Measurements from ENCODE around the gene FNDC3B. TPM values are rescaled to one million over a fixed set of nuclear protein-coding genes. Genes with fewer than 3 reads are reported as not detected.

Gene FNDC3B
- total RNA-seq, 1 donor from 2014 or later = 68.5 TPM

DNA sequence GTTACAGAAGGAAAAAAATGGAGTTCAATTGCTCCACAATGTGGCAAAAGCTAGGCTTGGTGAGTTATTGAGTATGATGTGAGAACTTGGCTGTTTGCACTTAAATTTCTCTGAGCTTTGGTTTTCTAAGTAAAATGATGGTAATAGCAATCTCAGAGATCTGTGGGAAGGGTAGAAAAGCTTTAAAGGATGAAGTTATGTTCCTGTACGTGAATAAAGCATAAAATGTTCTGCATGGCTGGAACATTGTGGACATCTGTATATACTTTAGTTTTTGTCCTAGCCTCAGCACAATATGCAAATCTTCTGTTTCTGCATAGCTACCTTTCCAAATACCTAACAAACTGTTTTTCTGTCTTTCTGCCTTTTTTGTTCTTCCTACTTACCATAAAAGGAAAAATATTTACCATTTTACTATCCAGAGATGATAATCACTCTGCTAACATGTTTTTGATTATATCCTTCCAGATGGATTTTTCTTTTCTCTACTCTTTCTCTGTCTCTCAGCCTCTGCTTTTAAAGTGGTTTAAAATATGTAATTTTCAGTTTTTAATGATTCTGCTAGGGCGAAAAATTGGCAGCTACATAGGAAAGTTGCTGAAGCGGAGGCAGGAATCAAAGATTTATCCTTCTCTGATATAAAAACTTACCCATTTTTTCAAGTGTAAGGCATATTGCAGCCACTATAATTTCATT, 188.1 kb downstream of the FNDC3B start:
- no peak overlapping the region for H3K4me3 ChIP-seq
- no peak overlapping the region for H3K27ac ChIP-seq
- peaks cover 19% of the 10 kb centered on the region for H3K4me1 ChIP-seq
- intact Hi-C loops (cut with DNase I) = no loop called here
- TF ChIP-seq POLR2A (IDR thresholded peaks at IDR 0.05) (no peak), POLR2AphosphoS5 (IDR thresholded peaks at IDR 0.05; ENCODE audit: insufficient read depth in 1 of 2, low read depth in 1 of 2) (no peak)
- TF ChIP-seq, protein P1, sequence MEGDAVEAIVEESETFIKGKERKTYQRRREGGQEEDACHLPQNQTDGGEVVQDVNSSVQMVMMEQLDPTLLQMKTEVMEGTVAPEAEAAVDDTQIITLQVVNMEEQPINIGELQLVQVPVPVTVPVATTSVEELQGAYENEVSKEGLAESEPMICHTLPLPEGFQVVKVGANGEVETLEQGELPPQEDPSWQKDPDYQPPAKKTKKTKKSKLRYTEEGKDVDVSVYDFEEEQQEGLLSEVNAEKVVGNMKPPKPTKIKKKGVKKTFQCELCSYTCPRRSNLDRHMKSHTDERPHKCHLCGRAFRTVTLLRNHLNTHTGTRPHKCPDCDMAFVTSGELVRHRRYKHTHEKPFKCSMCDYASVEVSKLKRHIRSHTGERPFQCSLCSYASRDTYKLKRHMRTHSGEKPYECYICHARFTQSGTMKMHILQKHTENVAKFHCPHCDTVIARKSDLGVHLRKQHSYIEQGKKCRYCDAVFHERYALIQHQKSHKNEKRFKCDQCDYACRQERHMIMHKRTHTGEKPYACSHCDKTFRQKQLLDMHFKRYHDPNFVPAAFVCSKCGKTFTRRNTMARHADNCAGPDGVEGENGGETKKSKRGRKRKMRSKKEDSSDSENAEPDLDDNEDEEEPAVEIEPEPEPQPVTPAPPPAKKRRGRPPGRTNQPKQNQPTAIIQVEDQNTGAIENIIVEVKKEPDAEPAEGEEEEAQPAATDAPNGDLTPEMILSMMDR (IDR thresholded peaks at IDR 0.05) = no peak
- no peaks in the 10 kb centered on the region for H3K27me3 ChIP-seq
- H3K36me3 ChIP-seq = no peaks in the 10 kb centered on the region
- H3K9me3 ChIP-seq = no peaks in the 10 kb centered on the region
- no peak for DNase-seq (ENCODE audit: extremely low spot score in 2 of 2)

GRCh38 chr3:172228036-172228415, 188.6 kb downstream of the FNDC3B start:
- no peak for DNase-seq (ENCODE audit: extremely low spot score in 2 of 2)
- no peak overlapping the region for H3K4me3 ChIP-seq
- peaks cover 15% of the 10 kb centered on the region for H3K4me1 ChIP-seq
- no peaks in the 10 kb centered on the region for H3K36me3 ChIP-seq
- H3K9me3 ChIP-seq = no peaks in the 10 kb centered on the region
- H3K27ac ChIP-seq = no peak overlapping the region
- no peaks in the 10 kb centered on the region for H3K27me3 ChIP-seq
- intact Hi-C loops (cut with DNase I) = no loop called here
- TF ChIP-seq POLR2AphosphoS5 (IDR thresholded peaks at IDR 0.05; ENCODE audit: insufficient read depth in 1 of 2, low read depth in 1 of 2) (no peak), POLR2A (IDR thresholded peaks at IDR 0.05) (no peak)
- TF ChIP-seq, protein P1 (IDR thresholded peaks at IDR 0.05) = no peak

GRCh38 chr3:172229462-172229861, 190.1 kb downstream of the FNDC3B start:
- no peak for TF ChIP-seq POLR2AphosphoS5 (IDR thresholded peaks at IDR 0.05; ENCODE audit: insufficient read depth in 1 of 2, low read depth in 1 of 2)
- TF ChIP-seq, protein P1 (IDR thresholded peaks at IDR 0.05) = no peak
- no peak for TF ChIP-seq POLR2A (IDR thresholded peaks at IDR 0.05)
- intact Hi-C loops (cut with DNase I) = no loop called here
- no peaks in the 10 kb centered on the region for H3K9me3 ChIP-seq

DNA sequence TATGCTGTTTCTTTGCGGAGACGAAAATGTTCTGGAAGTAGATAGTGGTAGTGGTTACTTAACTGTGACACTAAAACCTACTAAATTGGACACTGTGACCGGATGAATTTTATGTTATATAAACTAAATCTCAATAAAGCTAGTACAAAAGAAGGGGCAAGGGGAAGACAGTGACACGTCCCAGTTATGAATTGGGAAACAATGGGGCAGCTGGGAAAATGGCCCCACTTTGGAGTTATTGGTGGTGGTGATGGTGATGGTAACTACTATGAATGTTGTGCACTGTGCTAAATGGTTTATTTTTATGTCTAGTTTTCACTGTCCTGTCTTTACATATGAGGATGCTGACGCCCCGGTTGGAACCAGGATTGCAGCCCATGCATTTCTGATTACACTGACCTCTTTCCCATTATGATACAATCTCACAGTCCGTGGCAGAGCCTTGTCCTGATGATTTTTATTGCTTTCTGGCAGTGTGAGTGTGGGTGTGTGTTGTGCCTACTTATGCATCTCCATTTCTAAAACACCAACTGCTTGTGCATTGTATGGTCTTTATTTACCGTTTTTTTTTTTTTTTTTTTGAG, 192.0 kb downstream of the FNDC3B start:
- H3K4me1 ChIP-seq = peaks cover 8% of the 10 kb centered on the region
- no peaks in the 10 kb centered on the region for H3K36me3 ChIP-seq
- H3K4me3 ChIP-seq = no peak overlapping the region
- intact Hi-C loops (cut with DNase I) = no loop called here
- no peak overlapping the region for H3K27ac ChIP-seq
- TF ChIP-seq, protein P1 (IDR thresholded peaks at IDR 0.05) = no peak
- TF ChIP-seq POLR2A (IDR thresholded peaks at IDR 0.05) = no peak
- no peak for TF ChIP-seq POLR2AphosphoS5 (IDR thresholded peaks at IDR 0.05; ENCODE audit: insufficient read depth in 1 of 2, low read depth in 1 of 2)
- no peak for DNase-seq (ENCODE audit: extremely low spot score in 2 of 2)
- no peaks in the 10 kb centered on the region for H3K9me3 ChIP-seq
- H3K27me3 ChIP-seq = no peaks in the 10 kb centered on the region

More at GRCh38 chr3:172229462-172229861, 190.1 kb downstream of the FNDC3B start:
- H3K4me3 ChIP-seq = no peak overlapping the region
- H3K27ac ChIP-seq = no peak overlapping the region
- H3K4me1 ChIP-seq = peaks cover 8% of the 10 kb centered on the region
- H3K27me3 ChIP-seq = no peaks in the 10 kb centered on the region
- no peaks in the 10 kb centered on the region for H3K36me3 ChIP-seq
- DNase-seq (ENCODE audit: extremely low spot score in 2 of 2) = no peak

DNA sequence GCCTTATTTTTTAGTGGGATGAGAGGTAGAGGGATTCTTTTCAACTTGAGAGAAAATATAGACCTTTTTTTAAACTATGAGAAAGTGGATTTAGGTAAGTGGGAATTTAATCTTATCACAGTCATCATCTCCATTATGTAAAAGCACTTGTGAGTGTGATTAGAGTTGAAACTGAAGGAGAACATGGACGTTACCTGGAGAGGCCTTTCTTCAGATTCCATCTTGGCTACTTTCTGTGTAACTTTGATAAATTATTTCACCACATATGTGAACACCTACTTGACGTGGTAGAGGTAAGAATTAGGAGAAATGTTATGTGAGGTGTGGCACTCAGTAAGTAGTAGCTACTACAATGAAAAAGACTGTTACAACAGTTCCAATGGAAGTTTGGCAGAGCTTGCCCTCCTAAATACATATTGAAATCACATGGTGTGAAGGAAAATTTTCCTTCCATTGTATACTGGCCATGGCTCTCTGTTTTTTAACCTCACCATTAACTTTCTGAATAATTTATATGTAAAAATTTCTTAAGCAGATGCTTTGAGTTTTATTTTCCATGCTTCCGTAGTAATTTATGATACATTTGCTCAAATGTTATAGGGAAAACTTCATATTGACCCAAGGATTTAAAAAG, 193.3 kb downstream of the FNDC3B start:
- intact Hi-C loops (cut with DNase I) = no loop called here
- no peak for DNase-seq (ENCODE audit: extremely low spot score in 2 of 2)
- no peaks in the 10 kb centered on the region for H3K27me3 ChIP-seq
- H3K27ac ChIP-seq = no peak overlapping the region
- TF ChIP-seq POLR2AphosphoS5 (IDR thresholded peaks at IDR 0.05; ENCODE audit: insufficient read depth in 1 of 2, low read depth in 1 of 2) (no peak), POLR2A (IDR thresholded peaks at IDR 0.05) (no peak)
- TF ChIP-seq, protein P1 (IDR thresholded peaks at IDR 0.05) = no peak
- H3K4me3 ChIP-seq = no peak overlapping the region
- H3K9me3 ChIP-seq = no peaks in the 10 kb centered on the region
- no peaks in the 10 kb centered on the region for H3K36me3 ChIP-seq
- H3K4me1 ChIP-seq = peaks cover 8% of the 10 kb centered on the region

Data from vagina (tissue), 2 donors.